Spleen (tissue), 7 donors: ENCODE data around the gene FBXO38.

Experiments used
- CTCF ChIP-seq, 11 experiments: fragments of 200-600 bp in 7 of 11; fragments of 450-650 bp in 4 of 11; sonication (generic) in 4 of 11; IDR thresholded peaks in 8 of 11; conservative IDR thresholded peaks in 3 of 11; 1 replicate in 7 of 11; 2 replicates in 4 of 11; pipeline versions ENCODE4 v1.4.0 to v1.8.0; 2016 to 2021; ENCODE audit warnings: antibody characterized with exemption in 11 of 11, inconsistent platforms in 4 of 11, mild to moderate bottlenecking in 1 of 11
- POLR2A ChIP-seq, 3 donors: fragments of 450-650 bp; IDR thresholded peaks; one replicate each; pipeline ENCODE4 v1.5.1; 2017; ENCODE audit warnings: antibody characterized with exemption in 3 of 3, mild to moderate bottlenecking in 1 of 3
- POLR2AphosphoS5 ChIP-seq, 3 donors: sonication (generic); formaldehyde crosslinking; IDR thresholded peaks; one replicate each; pipeline ENCODE4 v1.5.1; 2017; ENCODE audit warnings: antibody characterized with exemption in 3 of 3
- donor health status: DM: no; HTN: no; CAD: no; lungs with moderate emphysema.
- donor health status: DM: no; HTN: no; CAD: no.
- donor health status: DM: no; HTN: no; CAD: no.

- TF ChIP-seq CTCF (IDR thresholded peaks at IDR 0.05 in 8 of 11, conservative IDR thresholded peaks at IDR 0.05 in 3 of 11) (no peak), POLR2AphosphoS5 (IDR thresholded peaks at IDR 0.05) (no peak), POLR2A (IDR thresholded peaks at IDR 0.05) (no peak)
Observed at GRCh38 chr5:148335259-148335658, 48.5 kb upstream of the FBXO38 start, which contains the start of gene SPINK9.
